IMR-90 (cell line): Measurements from ENCODE around the gene EFCAB8. TPM values are rescaled to one million over a fixed set of nuclear protein-coding genes. Genes with fewer than 3 reads are reported as not detected.

Experiments
- ATAC-seq: fragments of 200-7000 bp; cut with Tn5 transposase; 2 replicates; pipeline ENCODE4 v1.9.1; 2020; ENCODE audit warnings: low read depth, mild to moderate bottlenecking, moderate library complexity
- BruUV-seq: library from RNA; stranded (reverse); fragments of 400-500 nt; replicated peaks from 2 replicates; lab custom pipeline; 2021; lab: Mats Ljungman, UMichigan
- CTCF ChIA-PET: fragments of 300-600 bp; formaldehyde crosslinking; extraction: SDS; loops from one replicate; lab custom pipeline; 2021; ENCODE audit warnings: antibody characterized with exemption; lab: Yijun Ruan, JAX
- POLR2A ChIA-PET: fragments of 300-600 bp; sonication (Branson Sonifier 250); formaldehyde crosslinking; loops from one replicate; lab custom pipeline; 2022; ENCODE audit warnings: antibody characterized with exemption; ENCODE audit not compliant: unreplicated experiment; lab: Charles Lee
- DNase-seq: peaks from one replicate; pipeline ENCODE4 v3.0.0; 2013
- H2AFZ ChIP-seq: replicated peaks from 2 replicates; pipeline ENCODE3; 2013; ENCODE audit warnings: low read length, mild to moderate bottlenecking; ENCODE audit not compliant: poor library complexity
- H2AK5ac ChIP-seq: 2 replicates; pipeline ENCODE4 v1.6.1; 2013; ENCODE audit warnings: low read depth, low read length, inconsistent platforms
- H2AK9ac ChIP-seq: replicated peaks from 2 replicates; pipeline ENCODE3; 2013; ENCODE audit warnings: mild to moderate bottlenecking, low read depth, low read length, moderate library complexity; ENCODE audit not compliant: poor library complexity
- H2BK120ac ChIP-seq: 2 replicates; pipeline ENCODE4 v1.6.1; 2013; ENCODE audit warnings: low read depth, low read length, inconsistent platforms
- H2BK15ac ChIP-seq: 3 replicates; pipeline ENCODE4 v1.6.1; 2013; ENCODE audit warnings: low read depth, low read length, inconsistent platforms
- H2BK20ac ChIP-seq: 2 replicates; pipeline ENCODE4 v1.6.1; 2013; ENCODE audit warnings: low read depth, mild to moderate bottlenecking, inconsistent platforms, low read length, moderate library complexity
- H2BK5ac ChIP-seq: 2 replicates; pipeline ENCODE4 v1.6.1; 2013; ENCODE audit warnings: mild to moderate bottlenecking, low read depth, low read length, inconsistent platforms; ENCODE audit not compliant: poor library complexity, severe bottlenecking
- H3K14ac ChIP-seq: replicated peaks from 2 replicates; pipeline ENCODE4 v1.6.1; 2013; ENCODE audit warnings: low read depth, low read length, inconsistent platforms
- H3K18ac ChIP-seq: 2 replicates; pipeline ENCODE4 v1.6.1; 2013; ENCODE audit warnings: low read depth, low read length, control low read depth
- H3K23ac ChIP-seq: 2 replicates; pipeline ENCODE4 v1.6.1; 2013; ENCODE audit warnings: low read depth, low read length, inconsistent platforms
- H3K27ac ChIP-seq: 2 replicates; pipeline ENCODE4 v1.5.1; 2013; ENCODE audit warnings: mild to moderate bottlenecking, control low read depth, low read length; ENCODE audit not compliant: insufficient read depth
- H3K27me3 ChIP-seq: 2 replicates; pipeline ENCODE4 v1.6.1; 2013; ENCODE audit warnings: low read length; ENCODE audit not compliant: control insufficient read depth, insufficient read depth
- H3K36me3 ChIP-seq: 2 replicates; pipeline ENCODE4 v1.6.1; 2013; ENCODE audit warnings: low read length, mixed read lengths; ENCODE audit not compliant: control insufficient read depth, insufficient read depth
- H3K4ac ChIP-seq: 2 replicates; pipeline ENCODE4 v1.6.1; 2013; ENCODE audit warnings: low read depth, low read length, inconsistent platforms
- H3K4me1 ChIP-seq: 2 replicates; pipeline ENCODE4 v1.6.1; 2013; ENCODE audit warnings: low read length, mixed read lengths; ENCODE audit not compliant: control insufficient read depth, insufficient read depth
- H3K4me2 ChIP-seq: 2 replicates; pipeline ENCODE4 v1.6.1; 2013; ENCODE audit warnings: low read depth, mild to moderate bottlenecking, control low read depth, low read length, moderate library complexity
- H3K4me3 ChIP-seq: 2 replicates; pipeline ENCODE4 v1.5.1; 2013; ENCODE audit warnings: low read depth, mild to moderate bottlenecking, control low read depth, low read length, moderate library complexity; ENCODE audit not compliant: insufficient read depth
- H3K56ac ChIP-seq: 2 replicates; pipeline ENCODE4 v1.6.1; 2013; ENCODE audit warnings: low read length, inconsistent platforms; ENCODE audit not compliant: insufficient read depth; ENCODE audit errors: extremely low read depth
- H3K79me1 ChIP-seq, 2 experiments: 2 replicates each; pipeline ENCODE4 v1.6.1; 2013; ENCODE audit warnings: low read length in 2 of 2, inconsistent platforms in 1 of 2, low read depth in 1 of 2
- H3K9ac ChIP-seq: 2 replicates; pipeline ENCODE4 v1.6.1; 2013; ENCODE audit warnings: low read depth, low read length, control low read depth
- H3K9me1 ChIP-seq: 2 replicates; pipeline ENCODE4 v1.6.1; 2013; ENCODE audit warnings: low read length, inconsistent platforms; ENCODE audit not compliant: insufficient read depth
- H3K9me3 ChIP-seq: 2 replicates; pipeline ENCODE4 v1.6.1; 2013; ENCODE audit warnings: low read length; ENCODE audit not compliant: control insufficient read depth, insufficient read depth
- H4K20me1 ChIP-seq: 2 replicates; pipeline ENCODE4 v1.6.1; 2013; ENCODE audit warnings: low read length, inconsistent platforms; ENCODE audit not compliant: insufficient read depth
- H4K5ac ChIP-seq: 2 replicates; pipeline ENCODE4 v1.6.1; 2013; ENCODE audit warnings: mild to moderate bottlenecking, low read depth, low read length, control low read depth
- H4K8ac ChIP-seq, 2 experiments: 2 replicates each; pipeline ENCODE4 v1.6.1; 2013; ENCODE audit warnings: low read depth in 2 of 2, low read length in 2 of 2, control low read depth in 1 of 2, inconsistent platforms in 1 of 2
- H4K91ac ChIP-seq: 2 replicates; pipeline ENCODE4 v1.6.1; 2013; ENCODE audit warnings: low read depth, low read length, inconsistent platforms; ENCODE audit not compliant: insufficient read depth
- BHLHE40 ChIP-seq: fragments of 150-350 bp; IDR thresholded peaks from 2 replicates; pipeline ENCODE4 v1.6.1; 2016; ENCODE audit warnings: mild to moderate bottlenecking, low read depth, low read length
- CEBPB ChIP-seq: IDR thresholded peaks from 2 replicates; pipeline ENCODE4 v1.6.1; 2012; ENCODE audit warnings: low read depth, low read length, improper control_type of control experiment
- CHD1 ChIP-seq: IDR thresholded peaks from 2 replicates; pipeline ENCODE4 v1.6.1; 2012; ENCODE audit warnings: low read depth, low read length, improper control_type of control experiment
- CTCF ChIP-seq: conservative IDR thresholded peaks from 2 replicates; pipeline ENCODE4 v1.5.1; 2012; ENCODE audit warnings: mild to moderate bottlenecking, low read depth, low read length, improper control_type of control experiment
- ELK1 ChIP-seq: fragments of 150-350 bp; IDR thresholded peaks from 2 replicates; pipeline ENCODE4 v1.6.1; 2016; ENCODE audit warnings: low read depth, mild to moderate bottlenecking, low read length, moderate library complexity, borderline replicate concordance
- FOS ChIP-seq: fragments of 150-350 bp; IDR thresholded peaks from 2 replicates; pipeline ENCODE4 v1.6.1; 2016; ENCODE audit warnings: low read depth, low read length
- MAFK ChIP-seq: IDR thresholded peaks from 2 replicates; pipeline ENCODE4 v1.6.1; 2012; ENCODE audit warnings: low read depth, low read length, improper control_type of control experiment
- MAZ ChIP-seq: IDR thresholded peaks from 2 replicates; pipeline ENCODE4 v1.6.1; 2012; ENCODE audit warnings: low read depth, mild to moderate bottlenecking, low read length, improper control_type of control experiment, moderate library complexity, borderline replicate concordance
- MXI1 ChIP-seq: IDR thresholded peaks from 2 replicates; pipeline ENCODE4 v1.6.1; 2012; ENCODE audit warnings: low read depth, mild to moderate bottlenecking, low read length, moderate library complexity, borderline replicate concordance
- NFE2L2 ChIP-seq: fragments of 150-350 bp; IDR thresholded peaks from 2 replicates; pipeline ENCODE4 v1.6.1; 2016; ENCODE audit warnings: low read depth, mild to moderate bottlenecking, low read length
- POLR2A ChIP-seq: IDR thresholded peaks from 2 replicates; pipeline ENCODE4 v1.6.1; 2012; ENCODE audit warnings: mild to moderate bottlenecking, low read depth, low read length
- RAD21 ChIP-seq: IDR thresholded peaks from 2 replicates; pipeline ENCODE4 v1.6.1; 2012; ENCODE audit warnings: low read length, improper control_type of control experiment
- RCOR1 ChIP-seq: IDR thresholded peaks from 2 replicates; pipeline ENCODE4 v1.6.1; 2012; ENCODE audit warnings: mild to moderate bottlenecking, low read length, improper control_type of control experiment; ENCODE audit not compliant: insufficient replicate concordance
- RFX5 ChIP-seq: IDR thresholded peaks from 2 replicates; pipeline ENCODE4 v1.8.0; 2012; ENCODE audit warnings: low read depth, mild to moderate bottlenecking, low read length, moderate library complexity
- SMC3 ChIP-seq: fragments of 150-350 bp; IDR thresholded peaks from 2 replicates; pipeline ENCODE4 v1.6.1; 2016; ENCODE audit warnings: low read depth, mild to moderate bottlenecking, antibody characterized with exemption, low read length, moderate library complexity
- USF2 ChIP-seq: fragments of 150-350 bp; IDR thresholded peaks from 2 replicates; pipeline ENCODE4 v1.6.1; 2017; ENCODE audit warnings: mild to moderate bottlenecking, antibody characterized with exemption, low read length, low read depth
- WGBS, 2 experiments: methylation state at CpG; one replicate each; pipeline versions ENCODE4 v1.1.5 to v1.1.7; 2013; ENCODE audit warnings: missing lambda C conversion rate in 2 of 2; ENCODE audit not compliant: insufficient read length in 1 of 2; ENCODE audit errors: extremely low coverage in 2 of 2; 5-methylcytosine and 5-hydroxymethylcytosine counted together
- dilution Hi-C: fragments of 300-500 bp; cut with HindIII; formaldehyde crosslinking; loops from one replicate; pipeline ENCODE4 v1.14.3; 2018; ENCODE audit warnings: low sequenced_read_pairs; ENCODE audit not compliant: unreplicated experiment
- in situ Hi-C: fragments of 300-500 bp; cut with MboI; formaldehyde crosslinking; loops from 3 replicates; pipeline ENCODE4 v1.14.3; 2019; ENCODE audit warnings: low sequenced_read_pairs, inconsistent platforms, mixed read lengths
- intact Hi-C: fragments of 100-400 bp; cut with micrococcal nuclease; formaldehyde crosslinking; loops from 2 replicates; pipeline ENCODE4 v1.10.0; 2022
- polyA plus RNA-seq, 3 experiments: library from polyadenylated mRNA; depleted of rRNA; stranded (reverse); fragments of >200 nt; gene quantifications; 2 replicates each; pipeline ENCODE4 v1.2.3, GENCODE V29; 2012; ENCODE audit warnings: low replicate concordance in 1 of 3
- total RNA-seq: library from RNA; depleted of rRNA; stranded (reverse); fragments of >200 nt; gene quantifications from 2 replicates; pipeline ENCODE4 v1.2.3, GENCODE V29; 2012

The EFCAB8 gene
- total and polyA plus RNA-seq, 2 of the 4 experiments (the other 2 are of a cell fraction): not detected

- H4K91ac ChIP-seq: no peak overlapping the region
- no peaks in the 10 kb centered on the region for H4K20me1 ChIP-seq
- H2AK5ac ChIP-seq: no peak overlapping the region
- H3K4me1 ChIP-seq: no peaks in the 10 kb centered on the region
- no peaks in the 10 kb centered on the region for H3K9me1 ChIP-seq
- no peak overlapping the region for H2AK9ac ChIP-seq
- no peak overlapping the region for H3K9ac ChIP-seq
- no peaks in the 10 kb centered on the region for H3K36me3 ChIP-seq
- H2BK20ac ChIP-seq: no peak overlapping the region
- no peak overlapping the region for H3K14ac ChIP-seq
- no peak overlapping the region for H2BK120ac ChIP-seq
- TF ChIP-seq MAZ: no peak
- TF ChIP-seq MAFK: no peak
- no peak for TF ChIP-seq RAD21
- no peak for TF ChIP-seq RFX5
- no peak for TF ChIP-seq ELK1
- no peak for TF ChIP-seq POLR2A
- TF ChIP-seq BHLHE40: no peak
- no peak for TF ChIP-seq SMC3
- no peak for TF ChIP-seq CEBPB
- TF ChIP-seq RCOR1: no peak
- no peak for TF ChIP-seq USF2
- no peak for TF ChIP-seq FOS
- no peak for TF ChIP-seq MXI1
- TF ChIP-seq CHD1: no peak
- TF ChIP-seq NFE2L2: no peak
- TF ChIP-seq CTCF: no peak
- H3K4me3 ChIP-seq: no peak overlapping the region
- H4K5ac ChIP-seq: no peak overlapping the region
- H3K79me1 ChIP-seq: no peaks in the 10 kb centered on the region
- ATAC-seq (no peak), DNase-seq (no peak)
- H3K4me2 ChIP-seq: no peak overlapping the region
- no peak overlapping the region for H3K4ac ChIP-seq
- H2AFZ ChIP-seq: no peak overlapping the region
- intact Hi-C loops (no loop called here), dilution Hi-C loops (no loop called here), in situ Hi-C loops (no loop called here)
- CTCF ChIA-PET: no interaction called here
- no CpG with 5 or more reads among the region's 3 CpGs for WGBS, 2 experiments
- H3K27ac ChIP-seq: no peak overlapping the region
- H3K23ac ChIP-seq: no peak overlapping the region
- no peak overlapping the region for H4K8ac ChIP-seq
- no peak overlapping the region for H2BK5ac ChIP-seq
- H3K27me3 ChIP-seq: peaks cover 6% of the 10 kb centered on the region
- BruUV-seq: no TSS peak
- H3K56ac ChIP-seq: no peak overlapping the region
- POLR2A ChIA-PET: no interaction called here
- H2BK15ac ChIP-seq: no peak overlapping the region
- no peak overlapping the region for H3K18ac ChIP-seq
- H3K9me3 ChIP-seq: no peaks in the 10 kb centered on the region
These were observed 132.7 kb downstream of the EFCAB8 start for GRCh38 chr20:32991383-32991782.
